A549 (cell line): ENCODE measurements around the gene SMTN.
"Not testable (repeated sequence)": the region's sequence is repeated elsewhere in the genome, so short reads cannot be mapped to it uniquely, and the experiment has no call there.

Experiments
- EP300 ChIP-seq, 2 experiments: fragments of >200 bp; sonication (Bioruptor Twin); formaldehyde crosslinking; IDR thresholded peaks; 2 replicates in 1 of 2; 3 replicates in 1 of 2; pipeline ENCODE4 v1.6.1; 2016 to 2017
- POLR2A ChIP-seq: IDR thresholded peaks from 2 replicates; pipeline ENCODE4 v1.6.1; 2012; ENCODE audit warnings: mild to moderate bottlenecking, low read length
- TF ChIP-seq, protein P1 (sequence below): fragments of >200 bp; sonication (Bioruptor Twin); formaldehyde crosslinking; IDR thresholded peaks from 3 replicates; pipeline ENCODE4 v1.5.1; 2016
- TF ChIP-seq, protein P2 (sequence below): IDR thresholded peaks from 2 replicates; pipeline ENCODE4 v1.6.1; 2012

DNA sequence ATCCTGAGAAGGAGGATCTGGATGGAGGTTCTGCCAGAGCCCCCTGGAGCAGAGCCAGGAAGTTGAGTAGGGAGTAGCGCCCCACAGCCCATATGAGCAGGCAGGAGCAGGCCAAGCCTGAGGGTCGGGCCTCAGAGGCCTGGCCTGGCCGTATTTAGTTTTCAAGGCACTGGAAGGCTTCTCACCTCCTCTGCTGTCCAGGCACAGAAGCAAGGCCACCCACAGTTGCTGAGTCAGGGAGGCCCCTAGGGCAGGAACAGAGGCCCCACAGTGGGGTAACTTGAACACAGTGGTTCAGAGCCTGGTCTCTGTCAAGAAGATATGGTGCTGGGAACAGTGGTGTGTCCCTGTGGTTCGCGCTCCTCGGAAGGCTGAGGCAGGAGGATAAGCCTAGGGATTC, 21.5 kb upstream of the SMTN start:
- TF ChIP-seq, protein P1, sequence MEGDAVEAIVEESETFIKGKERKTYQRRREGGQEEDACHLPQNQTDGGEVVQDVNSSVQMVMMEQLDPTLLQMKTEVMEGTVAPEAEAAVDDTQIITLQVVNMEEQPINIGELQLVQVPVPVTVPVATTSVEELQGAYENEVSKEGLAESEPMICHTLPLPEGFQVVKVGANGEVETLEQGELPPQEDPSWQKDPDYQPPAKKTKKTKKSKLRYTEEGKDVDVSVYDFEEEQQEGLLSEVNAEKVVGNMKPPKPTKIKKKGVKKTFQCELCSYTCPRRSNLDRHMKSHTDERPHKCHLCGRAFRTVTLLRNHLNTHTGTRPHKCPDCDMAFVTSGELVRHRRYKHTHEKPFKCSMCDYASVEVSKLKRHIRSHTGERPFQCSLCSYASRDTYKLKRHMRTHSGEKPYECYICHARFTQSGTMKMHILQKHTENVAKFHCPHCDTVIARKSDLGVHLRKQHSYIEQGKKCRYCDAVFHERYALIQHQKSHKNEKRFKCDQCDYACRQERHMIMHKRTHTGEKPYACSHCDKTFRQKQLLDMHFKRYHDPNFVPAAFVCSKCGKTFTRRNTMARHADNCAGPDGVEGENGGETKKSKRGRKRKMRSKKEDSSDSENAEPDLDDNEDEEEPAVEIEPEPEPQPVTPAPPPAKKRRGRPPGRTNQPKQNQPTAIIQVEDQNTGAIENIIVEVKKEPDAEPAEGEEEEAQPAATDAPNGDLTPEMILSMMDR: not testable (repeated sequence)
- TF ChIP-seq, protein P2, sequence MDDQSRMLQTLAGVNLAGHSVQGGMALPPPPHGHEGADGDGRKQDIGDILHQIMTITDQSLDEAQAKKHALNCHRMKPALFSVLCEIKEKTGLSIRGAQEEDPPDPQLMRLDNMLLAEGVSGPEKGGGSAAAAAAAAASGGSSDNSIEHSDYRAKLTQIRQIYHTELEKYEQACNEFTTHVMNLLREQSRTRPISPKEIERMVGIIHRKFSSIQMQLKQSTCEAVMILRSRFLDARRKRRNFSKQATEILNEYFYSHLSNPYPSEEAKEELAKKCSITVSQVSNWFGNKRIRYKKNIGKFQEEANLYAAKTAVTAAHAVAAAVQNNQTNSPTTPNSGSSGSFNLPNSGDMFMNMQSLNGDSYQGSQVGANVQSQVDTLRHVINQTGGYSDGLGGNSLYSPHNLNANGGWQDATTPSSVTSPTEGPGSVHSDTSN: not testable (repeated sequence)
- not testable (repeated sequence) for TF ChIP-seq POLR2A; EP300 (IDR thresholded peaks at IDR 0.05)
